H9 (cell line): ENCODE measurements around the gene DUSP1. TPM values are rescaled to one million over a fixed set of nuclear protein-coding genes. Genes with fewer than 3 reads are reported as not detected.

Experiments
- DNase-seq: peaks from one replicate; pipeline ENCODE4 v3.0.0-alpha.2; 2017
- H2AFZ ChIP-seq: one replicate; pipeline ENCODE4 v1.6.1; 2013; ENCODE audit warnings: mild to moderate bottlenecking, low read length, control low read depth, moderate library complexity
- H2AK5ac ChIP-seq: 2 replicates; pipeline ENCODE4 v1.6.1; 2013; ENCODE audit warnings: low read length, control low read depth, mixed read lengths; ENCODE audit not compliant: insufficient read length
- H2BK120ac ChIP-seq: one replicate; pipeline ENCODE4 v1.6.1; 2013; ENCODE audit warnings: low read depth, mild to moderate bottlenecking, low read length, control low read depth, inconsistent platforms; ENCODE audit not compliant: poor library complexity, severe bottlenecking
- H2BK12ac ChIP-seq: 2 replicates; pipeline ENCODE4 v1.6.1; 2013; ENCODE audit warnings: low read length, control low read depth, mixed read lengths, low read depth; ENCODE audit not compliant: insufficient read length
- H2BK15ac ChIP-seq: 2 replicates; pipeline ENCODE4 v1.6.1; 2013; ENCODE audit warnings: low read depth, low read length, control low read depth
- H2BK20ac ChIP-seq: one replicate; pipeline ENCODE4 v1.6.1; 2013; ENCODE audit warnings: low read depth, mild to moderate bottlenecking, low read length, control low read depth, inconsistent platforms; ENCODE audit not compliant: poor library complexity, severe bottlenecking
- H2BK5ac ChIP-seq: 2 replicates; pipeline ENCODE4 v1.6.1; 2013; ENCODE audit warnings: low read length, control low read depth, mixed read lengths; ENCODE audit not compliant: insufficient read length
- H3K14ac ChIP-seq: 2 replicates; pipeline ENCODE4 v1.6.1; 2013; ENCODE audit warnings: low read length, control low read depth; ENCODE audit not compliant: insufficient read depth
- H3K18ac ChIP-seq: 2 replicates; pipeline ENCODE4 v1.6.1; 2013; ENCODE audit warnings: low read depth, mild to moderate bottlenecking, mixed read lengths, low read length, control low read depth; ENCODE audit not compliant: insufficient read length
- H3K23ac ChIP-seq: 2 replicates; pipeline ENCODE4 v1.6.1; 2013; ENCODE audit warnings: low read length, control low read depth, mixed read lengths, low read depth; ENCODE audit not compliant: insufficient read length
- H3K23me2 ChIP-seq: 2 replicates; pipeline ENCODE4 v1.6.1; 2013; ENCODE audit warnings: low read depth, mild to moderate bottlenecking, mixed read lengths, low read length, control low read depth; ENCODE audit not compliant: insufficient read length, poor library complexity, severe bottlenecking
- H3K27ac ChIP-seq: 2 replicates; pipeline ENCODE4 v1.5.1; 2013; ENCODE audit warnings: low read length, control low read depth, mixed read lengths, low read depth; ENCODE audit not compliant: insufficient read length
- H3K27me3 ChIP-seq: 2 replicates; pipeline ENCODE4 v1.6.1; 2013; ENCODE audit warnings: low read length, control low read depth, inconsistent platforms; ENCODE audit not compliant: insufficient read depth
- H3K4ac ChIP-seq: 2 replicates; pipeline ENCODE4 v1.6.1; 2013; ENCODE audit warnings: low read depth, mild to moderate bottlenecking, control low read depth, inconsistent platforms, low read length, moderate library complexity
- H3K4me1 ChIP-seq: 2 replicates; pipeline ENCODE4 v1.6.1; 2013; ENCODE audit warnings: low read length, control low read depth, inconsistent platforms; ENCODE audit not compliant: insufficient read depth
- H3K4me2 ChIP-seq: 2 replicates; pipeline ENCODE4 v1.6.1; 2013; ENCODE audit warnings: low read length, control low read depth, mixed read lengths; ENCODE audit not compliant: insufficient read length, insufficient read depth
- H3K56ac ChIP-seq: 2 replicates; pipeline ENCODE4 v1.6.1; 2013; ENCODE audit warnings: low read depth, mild to moderate bottlenecking, mixed read lengths, low read length, control low read depth; ENCODE audit not compliant: insufficient read length
- H3K79me1 ChIP-seq: 2 replicates; pipeline ENCODE4 v1.6.1; 2013; ENCODE audit warnings: low read depth, mild to moderate bottlenecking, moderate library complexity, low read length, control low read depth, inconsistent platforms; ENCODE audit not compliant: insufficient read depth, poor library complexity, severe bottlenecking
- H3K79me2 ChIP-seq: 2 replicates; pipeline ENCODE4 v1.6.1; 2013; ENCODE audit warnings: low read length, control low read depth, inconsistent platforms; ENCODE audit not compliant: insufficient read depth
- H3K9ac ChIP-seq: 2 replicates; pipeline ENCODE4 v1.6.1; 2013; ENCODE audit warnings: low read length, control low read depth, mixed read lengths; ENCODE audit not compliant: insufficient read length; ENCODE audit errors: extremely low read depth
- H3K9me3 ChIP-seq: one replicate; pipeline ENCODE4 v1.6.1; 2013; ENCODE audit warnings: low read depth, low read length, inconsistent platforms; ENCODE audit not compliant: control insufficient read depth
- H3T11ph ChIP-seq: one replicate; pipeline ENCODE4 v1.6.1; 2013; ENCODE audit warnings: mild to moderate bottlenecking, low read length, control low read depth, inconsistent platforms
- H4K20me1 ChIP-seq: one replicate; pipeline ENCODE4 v1.6.1; 2013; ENCODE audit not compliant: control insufficient read depth, insufficient read length, insufficient read depth
- H4K5ac ChIP-seq: 2 replicates; pipeline ENCODE4 v1.6.1; 2013; ENCODE audit warnings: low read depth, mild to moderate bottlenecking, mixed read lengths, low read length, control low read depth; ENCODE audit not compliant: insufficient read length
- H4K8ac ChIP-seq: replicated peaks from 2 replicates; pipeline ENCODE4 v1.6.1; 2013; ENCODE audit warnings: low read length, control low read depth, mixed read lengths, low read depth; ENCODE audit not compliant: insufficient read length
- H4K91ac ChIP-seq: 2 replicates; pipeline ENCODE4 v1.6.1; 2013; ENCODE audit warnings: low read depth, mild to moderate bottlenecking, moderate library complexity, mixed read lengths, low read length, control low read depth; ENCODE audit not compliant: insufficient read length
- H3K27ac Mint-ChIP-seq, 3 experiments: 2 replicates in 2 of 3; 3 replicates in 1 of 3; pipeline ENCODE4 v1.8.0; 2020 to 2021; ENCODE audit warnings: mixed read lengths in 3 of 3, mild to moderate bottlenecking in 1 of 3, moderate library complexity in 1 of 3
- H3K27me3 Mint-ChIP-seq: 2 replicates; pipeline ENCODE4 v1.8.0; 2021; ENCODE audit warnings: low read depth, mild to moderate bottlenecking, moderate library complexity, mixed read lengths
- H3K36me3 Mint-ChIP-seq, 3 experiments: 2 replicates in 2 of 3; 3 replicates in 1 of 3; pipeline ENCODE4 v1.8.0; 2020 to 2021; ENCODE audit warnings: low read depth in 3 of 3, mixed read lengths in 3 of 3; ENCODE audit not compliant: insufficient read depth in 1 of 3
- H3K4me1 Mint-ChIP-seq, 2 experiments: 2 replicates each; pipeline ENCODE4 v1.8.0; 2020; ENCODE audit warnings: mixed read lengths in 2 of 2
- H3K4me3 Mint-ChIP-seq, 2 experiments: 2 replicates in 1 of 2; 3 replicates in 1 of 2; pipeline ENCODE4 v1.8.0; 2020 to 2021; ENCODE audit warnings: mild to moderate bottlenecking in 2 of 2, mixed read lengths in 2 of 2, moderate library complexity in 1 of 2
- H3K9me3 Mint-ChIP-seq, 2 experiments: 2 replicates in 1 of 2; 3 replicates in 1 of 2; pipeline ENCODE4 v1.8.0; 2020; ENCODE audit warnings: mild to moderate bottlenecking in 2 of 2, mixed read lengths in 2 of 2, moderate library complexity in 1 of 2
- CTCF ChIP-seq: fragments of 200-600 bp; sonication (generic); conservative IDR thresholded peaks from 3 replicates; pipeline ENCODE4 v1.8.0; 2021; ENCODE audit warnings: antibody characterized with exemption, mild to moderate bottlenecking
- WGBS: extraction: QIAGEN DNeasy Blood & Tissue Kit; methylation state at CpG from one replicate; pipeline ENCODE4 v1.1.7; 2013; ENCODE audit warnings: missing lambda C conversion rate, low lambda C conversion rate, mixed read lengths; ENCODE audit not compliant: insufficient read length; ENCODE audit errors: extremely low coverage; 5-methylcytosine and 5-hydroxymethylcytosine counted together
- total RNA-seq: library from RNA; stranded (reverse); gene quantifications from 2 replicates; pipeline ENCODE4 v1.2.1, GENCODE V29; 2021

The DUSP1 gene
- total RNA-seq, 1 experiment from 2014 or later: 10.9 TPM

- TF ChIP-seq CTCF: no peak
- Histone ChIP-seq H3K9ac (no peak overlapping the region), H2BK20ac (no peak overlapping the region), H3K4ac (no peak overlapping the region), H2AFZ (no peak overlapping the region), H4K20me1 (no peaks in the 10 kb centered on the region), H4K5ac (no peak overlapping the region), H2BK12ac (no peak overlapping the region), H2BK5ac (no peak overlapping the region), H3K79me1 (no peaks in the 10 kb centered on the region), H3K79me2 (no peaks in the 10 kb centered on the region), H4K91ac (no peak overlapping the region), H3K23ac (no peak overlapping the region), H3K4me1 (peaks cover 7% of the 10 kb centered on the region), H2AK5ac (no peak overlapping the region), H3K27ac (no peak overlapping the region), H3K27me3 (no peaks in the 10 kb centered on the region), H3K9me3 (no peaks in the 10 kb centered on the region), H2BK15ac (no peak overlapping the region), H3K23me2 (no peaks in the 10 kb centered on the region), H3K14ac (no peak overlapping the region), H3K18ac (no peak overlapping the region), H2BK120ac (no peak overlapping the region), H3T11ph (no peak overlapping the region), H3K4me2 (no peak overlapping the region), H4K8ac (no peak overlapping the region), H3K56ac (no peak overlapping the region)
- Mint-ChIP-seq H3K36me3 (no peaks in the 10 kb centered on the region), H3K4me1 (peaks cover 3 to 7% of the 10 kb centered on the region in 2 experiments), H3K27me3 (peaks cover 9% of the 10 kb centered on the region), H3K9me3 (no peaks in the 10 kb centered on the region), H3K4me3 (no peak overlapping the region; a peak in 1 of 5 replicates), H3K27ac (no peak overlapping the region)
- DNase-seq: no peak
- WGBS: no CpG with 5 or more reads among the region's 5 CpGs
These were observed 26.8 kb upstream of the DUSP1 start for GRCh38 chr5:172797771-172798191.
